ENCODE measurements around the gene THEM4. TPM values are rescaled to one million over a fixed set of nuclear protein-coding genes. Genes with fewer than 3 reads are reported as not detected.
A peak's percentile ranks its signal among the peaks of the same experiment; 100 is the strongest.
"Not testable (repeated sequence)": the region's sequence is repeated elsewhere in the genome, so short reads cannot be mapped to it uniquely, and the experiment has no call there.

THEM4 gene
- total RNA-seq, 2 donors from 2014 or later: 20.4 to 27.4 TPM

GRCh38 chr1:151855933-151856332, 53.4 kb downstream of the THEM4 start:
- Mint-ChIP-seq H3K27ac (no peak overlapping the region), H3K36me3 (no peaks in the 10 kb centered on the region), H3K9me3 (no peaks in the 10 kb centered on the region)
- no peak for ATAC-seq
- DNase-seq (ENCODE audit: low spot score in 2 of 2): no peak

GRCh38 chr1:151855516-151855915, 53.8 kb downstream of the THEM4 start:
- not testable (repeated sequence) for ATAC-seq; H3K27ac Mint-ChIP-seq; H3K9me3 Mint-ChIP-seq; H3K36me3 Mint-ChIP-seq; DNase-seq (ENCODE audit: low spot score in 2 of 2)

GRCh38 chr1:151854658-151855057, 54.7 kb downstream of the THEM4 start:
- no peak for ATAC-seq
- no peak for DNase-seq (ENCODE audit: low spot score in 2 of 2)
- peaks cover 6 to 7% of the 10 kb centered on the region in 2 donors for H3K36me3 Mint-ChIP-seq

GRCh38 chr1:151853411-151853943, 55.8 kb downstream of the THEM4 start, which contains the start of gene THEM5:
Gene THEM5, minus strand, starts transcription at chr1:151853712. Its CDS starts 147 bp downstream, at chr1:151853565.
- Mint-ChIP-seq H3K9me3 (no peaks in the 10 kb centered on the region), H3K36me3 (peaks cover 8 to 19% of the 10 kb centered on the region in 2 donors), H3K27ac (no peak within 1 kb of the TSS)
- ATAC-seq (no peak), DNase-seq (ENCODE audit: low spot score in 2 of 2) (no peak)

More at GRCh38 chr1:151854658-151855057, 54.7 kb downstream of the THEM4 start:
- Mint-ChIP-seq H3K27ac (no peak overlapping the region), H3K9me3 (no peaks in the 10 kb centered on the region)

- Mint-ChIP-seq H3K27ac (no peak overlapping the region), H3K36me3 (peaks cover 8 to 19% of the 10 kb centered on the region in 2 donors), H3K9me3 (no peaks in the 10 kb centered on the region)
- DNase-seq (ENCODE audit: low spot score in 2 of 2) (no peak), ATAC-seq (no peak)
These were observed 56.6 kb downstream of the THEM4 start for GRCh38 chr1:151852733-151853132.

- ATAC-seq (no peak), DNase-seq (ENCODE audit: low spot score in 2 of 2) (no peak)
- Mint-ChIP-seq H3K9me3 (no peaks in the 10 kb centered on the region), H3K27ac (peak overlapping the region in 1 of 2 donors; percentile 27), H3K36me3 (peaks cover 8 to 19% of the 10 kb centered on the region in 2 donors)
These were observed 57.4 kb downstream of the THEM4 start for GRCh38 chr1:151851886-151852285.

- H3K36me3 Mint-ChIP-seq: peaks cover 13 to 19% of the 10 kb centered on the region in 2 donors
- peak overlapping the region in 1 of 2 donors; percentile 75 for H3K27ac Mint-ChIP-seq
- DNase-seq (ENCODE audit: low spot score in 2 of 2): no peak
- no peak for ATAC-seq
- no peaks in the 10 kb centered on the region for H3K9me3 Mint-ChIP-seq
These were observed 59.4 kb downstream of the THEM4 start for GRCh38 chr1:151849871-151850270.

GRCh38 chr1:151849126-151849525, 60.2 kb downstream of the THEM4 start:
- no peak for ATAC-seq
- Mint-ChIP-seq H3K9me3 (no peaks in the 10 kb centered on the region), H3K36me3 (peaks cover 19 to 27% of the 10 kb centered on the region in 2 donors), H3K27ac (peak overlapping the region in 1 of 2 donors; percentile 37)
- no peak for DNase-seq (ENCODE audit: low spot score in 2 of 2)

- H3K9me3 Mint-ChIP-seq: no peaks in the 10 kb centered on the region
- peaks cover 19 to 29% of the 10 kb centered on the region in 2 donors for H3K36me3 Mint-ChIP-seq
- peak overlapping the region in 1 of 2 donors; percentile 37 for H3K27ac Mint-ChIP-seq
- ATAC-seq: peak in 1 of 2 donors; percentile 29
- DNase-seq (ENCODE audit: low spot score in 2 of 2): no peak
These were observed 61.3 kb downstream of the THEM4 start for GRCh38 chr1:151847867-151848596.

- no peak for ATAC-seq
- no peaks in the 10 kb centered on the region for H3K9me3 Mint-ChIP-seq
These were observed 62.5 kb downstream of the THEM4 start for GRCh38 chr1:151846686-151847237.

GRCh38 chr1:151846062-151846568, 63.2 kb downstream of the THEM4 start:
- H3K27ac Mint-ChIP-seq: peak overlapping the region; percentile 19 to 56
- H3K36me3 Mint-ChIP-seq: peaks cover 20 to 39% of the 10 kb centered on the region in 2 donors
- ATAC-seq (peak; percentile 63 to 66), DNase-seq (ENCODE audit: low spot score in 2 of 2) (no peak)
- H3K9me3 Mint-ChIP-seq: no peaks in the 10 kb centered on the region

More at GRCh38 chr1:151846686-151847237, 62.5 kb downstream of the THEM4 start:
- Mint-ChIP-seq H3K36me3 (peaks cover 19 to 32% of the 10 kb centered on the region in 2 donors), H3K27ac (peak overlapping the region; percentile 19 to 56)
- DNase-seq (ENCODE audit: low spot score in 2 of 2): no peak

GRCh38 chr1:151843398-151843797, 65.9 kb downstream of the THEM4 start:
- ATAC-seq (no peak), DNase-seq (ENCODE audit: low spot score in 2 of 2) (no peak)
- H3K27ac Mint-ChIP-seq: no peak overlapping the region
- peaks cover 28 to 38% of the 10 kb centered on the region in 2 donors for H3K36me3 Mint-ChIP-seq
- H3K9me3 Mint-ChIP-seq: no peaks in the 10 kb centered on the region

- H3K36me3 Mint-ChIP-seq: peaks cover 32 to 43% of the 10 kb centered on the region in 2 donors
- H3K9me3 Mint-ChIP-seq: no peaks in the 10 kb centered on the region
- ATAC-seq (no peak), DNase-seq (ENCODE audit: low spot score in 2 of 2) (no peak)
- H3K27ac Mint-ChIP-seq: no peak overlapping the region
These were observed 68.2 kb downstream of the THEM4 start for GRCh38 chr1:151841141-151841540.

- no peaks in the 10 kb centered on the region for H3K9me3 Mint-ChIP-seq
These were observed 68.9 kb downstream of the THEM4 start for GRCh38 chr1:151840421-151840820.

GRCh38 chr1:151839457-151840403, 69.6 kb downstream of the THEM4 start, which contains the start of gene C2CD4D:
Gene C2CD4D, minus strand, starts transcription at chr1:151839820. Its CDS starts 831 bp downstream, at chr1:151838989.
- H3K9me3 Mint-ChIP-seq: no peaks in the 10 kb centered on the region
- DNase-seq (ENCODE audit: low spot score in 2 of 2) (peak; percentile 72 to 78), ATAC-seq (peak; percentile 63 to 78)
- H3K27ac Mint-ChIP-seq: peak within 1 kb of the TSS; percentile 84 to 85
- peaks cover 27 to 42% of the 10 kb centered on the region in 2 donors for H3K36me3 Mint-ChIP-seq

More at GRCh38 chr1:151840421-151840820, 68.9 kb downstream of the THEM4 start:
- DNase-seq (ENCODE audit: low spot score in 2 of 2) (no peak), ATAC-seq (no peak)
- Mint-ChIP-seq H3K27ac (peak overlapping the region; percentile 25 to 85), H3K36me3 (peaks cover 32 to 43% of the 10 kb centered on the region in 2 donors)

- peak overlapping the region; percentile 84 to 85 for H3K27ac Mint-ChIP-seq
These were observed 70.3 kb downstream of the THEM4 start for GRCh38 chr1:151839082-151839412.

More at GRCh38 chr1:151839082-151839412, 70.3 kb downstream of the THEM4 start:
- no peak for ATAC-seq
- no peaks in the 10 kb centered on the region for H3K9me3 Mint-ChIP-seq
- H3K36me3 Mint-ChIP-seq: peaks cover 22 to 35% of the 10 kb centered on the region in 2 donors
- no peak for DNase-seq (ENCODE audit: low spot score in 2 of 2)

Data from activated naive CD4-positive, alpha-beta T cell treated with anti-CD3 and anti-CD28 coated beads, Interleukin-2, amount 50 U/mL, for 72 hours (primary cell).